ENCODE data around the gene RHOBTB3.
A peak's percentile ranks its signal among the peaks of the same experiment; 100 is the strongest.
"Not testable (repeated sequence)": the region's sequence is repeated elsewhere in the genome, so short reads cannot be mapped to it uniquely, and the experiment has no call there.

Gene RHOBTB3

DNA sequence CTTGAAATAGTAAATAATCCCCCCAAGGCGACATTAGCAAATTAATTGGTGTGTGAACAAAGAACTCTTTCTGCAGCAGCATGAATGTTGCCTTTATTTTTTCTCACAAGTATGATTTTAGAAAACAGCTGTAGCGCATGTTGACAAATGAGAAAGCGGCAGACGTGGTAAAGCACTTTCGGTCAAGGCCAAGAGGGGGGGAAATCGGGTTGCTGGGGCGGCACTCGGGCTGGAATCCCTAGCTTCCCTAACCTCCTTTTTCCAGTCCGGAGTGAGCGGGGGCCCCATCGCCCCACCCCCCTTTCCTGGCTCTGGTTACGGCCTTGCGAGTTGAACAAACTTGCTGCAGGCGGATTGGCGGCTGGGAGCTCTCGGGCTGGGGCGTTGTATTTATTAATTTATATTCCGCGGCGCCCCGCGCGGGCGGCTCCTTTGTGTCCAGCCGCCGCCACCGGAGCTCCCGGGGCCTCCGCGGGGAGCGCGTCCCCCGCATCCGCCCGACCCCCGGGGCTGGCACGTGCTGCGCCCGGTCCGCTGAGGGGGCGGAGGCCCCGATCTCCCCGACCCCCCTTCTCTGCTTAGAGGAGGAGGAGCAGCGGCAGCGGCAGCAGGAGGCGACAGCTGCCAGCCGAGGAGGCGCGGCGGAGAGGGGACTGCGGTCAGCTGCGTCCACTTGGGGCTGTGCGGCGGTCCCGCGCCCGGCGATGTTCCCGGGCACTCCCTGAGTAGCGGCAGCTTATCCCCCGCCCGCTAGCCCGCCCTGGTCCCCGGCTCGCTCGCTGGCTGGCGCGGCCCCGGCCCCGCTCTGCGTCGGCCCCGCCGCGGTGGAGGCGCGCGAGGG, at the start of gene RHOBTB3:
TSS of gene RHOBTB3 (plus strand) at position 607 of the 841 bp plus-strand sequence. CDS start 347 bp downstream, outside the sequence.
- H3K4me1 ChIP-seq (ENCODE audit: control insufficient read depth, insufficient read depth, low read length): peaks cover 23% of the 10 kb centered on the region
- H3K27me3 ChIP-seq (ENCODE audit: control insufficient read depth, insufficient read depth, low read length): no peaks in the 10 kb centered on the region
- peak within 1 kb of the TSS; percentile 94 for H3K4me3 ChIP-seq (ENCODE audit: low read length)
- no peaks in the 10 kb centered on the region for H3K36me3 ChIP-seq (ENCODE audit: control insufficient read depth, insufficient read depth, low read length)
- H3K27ac ChIP-seq (ENCODE audit: low read depth, low read length): peak within 1 kb of the TSS; percentile 96
- peak within 1 kb of the TSS; percentile 83 for H3K9ac ChIP-seq (ENCODE audit: low read length)

DNA sequence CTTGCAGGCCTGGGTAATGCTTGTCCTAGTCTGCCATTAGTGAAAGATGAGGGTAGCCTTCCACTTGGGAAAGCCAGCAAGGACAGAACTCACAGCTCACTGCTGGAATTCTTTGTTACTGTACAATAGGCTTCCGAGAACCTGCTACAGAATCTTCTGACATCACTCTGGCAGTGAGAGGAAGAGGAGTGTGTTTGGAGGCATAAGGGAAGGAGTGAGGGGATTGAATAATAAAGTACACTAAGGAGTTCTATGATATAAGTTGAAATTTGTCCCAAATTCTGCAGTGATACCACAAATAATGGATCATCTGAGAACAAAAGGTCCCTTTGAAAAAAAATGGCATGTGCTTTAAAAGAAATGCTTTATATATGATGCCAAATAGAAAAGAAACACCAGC, 48.2 kb upstream of the RHOBTB3 start, which contains the start of gene SPATA9:
TSS of gene SPATA9 (minus strand) at position 101 of the 400 bp plus-strand sequence. CDS start 137 bp downstream, outside the sequence.
- Histone ChIP-seq H3K4me1 (ENCODE audit: control insufficient read depth, insufficient read depth, low read length) (no peaks in the 10 kb centered on the region), H3K27ac (ENCODE audit: low read depth, low read length) (no peak within 1 kb of the TSS), H3K36me3 (ENCODE audit: control insufficient read depth, insufficient read depth, low read length) (no peaks in the 10 kb centered on the region), H3K9ac (ENCODE audit: low read length) (no peak within 1 kb of the TSS), H3K27me3 (ENCODE audit: control insufficient read depth, insufficient read depth, low read length) (no peaks in the 10 kb centered on the region), H3K4me3 (ENCODE audit: low read length) (no peak within 1 kb of the TSS)

DNA sequence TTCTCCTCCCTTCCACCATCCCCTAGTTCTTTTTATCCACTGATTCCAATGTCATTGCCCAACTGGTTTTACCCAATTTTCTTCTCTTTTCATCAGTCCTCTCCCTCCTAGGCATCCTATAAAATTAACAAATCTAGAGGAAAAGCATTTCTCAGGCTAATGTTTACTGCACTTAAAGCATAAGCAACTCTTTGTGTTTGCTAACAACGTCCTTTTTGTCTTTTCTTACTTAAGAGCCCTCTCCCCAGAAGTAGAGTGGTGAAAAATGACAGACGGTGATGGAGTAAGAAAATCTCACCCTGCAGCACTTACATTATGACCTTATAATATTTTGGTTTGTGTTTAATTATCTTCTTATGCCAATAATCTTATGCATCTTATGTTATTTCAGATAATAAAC, 46.8 kb upstream of the RHOBTB3 start:
- Histone ChIP-seq H3K9ac (ENCODE audit: low read length) (no peak overlapping the region), H3K36me3 (ENCODE audit: control insufficient read depth, insufficient read depth, low read length) (no peaks in the 10 kb centered on the region), H3K4me1 (ENCODE audit: control insufficient read depth, insufficient read depth, low read length) (no peaks in the 10 kb centered on the region), H3K4me3 (ENCODE audit: low read length) (no peak overlapping the region), H3K27ac (ENCODE audit: low read depth, low read length) (no peak overlapping the region), H3K27me3 (ENCODE audit: control insufficient read depth, insufficient read depth, low read length) (no peaks in the 10 kb centered on the region)

GRCh38 chr5:95686651-95687050, 44.5 kb upstream of the RHOBTB3 start:
- H3K4me3 ChIP-seq (ENCODE audit: low read length): no peak overlapping the region
- H3K27ac ChIP-seq (ENCODE audit: low read depth, low read length): no peak overlapping the region
- no peaks in the 10 kb centered on the region for H3K4me1 ChIP-seq (ENCODE audit: control insufficient read depth, insufficient read depth, low read length)
- H3K36me3 ChIP-seq (ENCODE audit: control insufficient read depth, insufficient read depth, low read length): no peaks in the 10 kb centered on the region
- H3K27me3 ChIP-seq (ENCODE audit: control insufficient read depth, insufficient read depth, low read length): no peaks in the 10 kb centered on the region
- no peak overlapping the region for H3K9ac ChIP-seq (ENCODE audit: low read length)

- Histone ChIP-seq H3K36me3 (ENCODE audit: control insufficient read depth, insufficient read depth, low read length) (no peaks in the 10 kb centered on the region), H3K27me3 (ENCODE audit: control insufficient read depth, insufficient read depth, low read length) (no peaks in the 10 kb centered on the region), H3K4me1 (ENCODE audit: control insufficient read depth, insufficient read depth, low read length) (no peaks in the 10 kb centered on the region), H3K27ac (ENCODE audit: low read depth, low read length) (no peak overlapping the region), H3K4me3 (ENCODE audit: low read length) (no peak overlapping the region), H3K9ac (ENCODE audit: low read length) (no peak overlapping the region)
These were observed 41.5 kb upstream of the RHOBTB3 start for GRCh38 chr5:95689680-95690079.

- H3K36me3 ChIP-seq (ENCODE audit: control insufficient read depth, insufficient read depth, low read length): no peaks in the 10 kb centered on the region
- H3K27me3 ChIP-seq (ENCODE audit: control insufficient read depth, insufficient read depth, low read length): no peaks in the 10 kb centered on the region
- H3K27ac ChIP-seq (ENCODE audit: low read depth, low read length): no peak overlapping the region
- no peak overlapping the region for H3K4me3 ChIP-seq (ENCODE audit: low read length)
- no peak overlapping the region for H3K9ac ChIP-seq (ENCODE audit: low read length)
- H3K4me1 ChIP-seq (ENCODE audit: control insufficient read depth, insufficient read depth, low read length): no peaks in the 10 kb centered on the region
These were observed 40.8 kb upstream of the RHOBTB3 start for GRCh38 chr5:95690333-95690732.

DNA sequence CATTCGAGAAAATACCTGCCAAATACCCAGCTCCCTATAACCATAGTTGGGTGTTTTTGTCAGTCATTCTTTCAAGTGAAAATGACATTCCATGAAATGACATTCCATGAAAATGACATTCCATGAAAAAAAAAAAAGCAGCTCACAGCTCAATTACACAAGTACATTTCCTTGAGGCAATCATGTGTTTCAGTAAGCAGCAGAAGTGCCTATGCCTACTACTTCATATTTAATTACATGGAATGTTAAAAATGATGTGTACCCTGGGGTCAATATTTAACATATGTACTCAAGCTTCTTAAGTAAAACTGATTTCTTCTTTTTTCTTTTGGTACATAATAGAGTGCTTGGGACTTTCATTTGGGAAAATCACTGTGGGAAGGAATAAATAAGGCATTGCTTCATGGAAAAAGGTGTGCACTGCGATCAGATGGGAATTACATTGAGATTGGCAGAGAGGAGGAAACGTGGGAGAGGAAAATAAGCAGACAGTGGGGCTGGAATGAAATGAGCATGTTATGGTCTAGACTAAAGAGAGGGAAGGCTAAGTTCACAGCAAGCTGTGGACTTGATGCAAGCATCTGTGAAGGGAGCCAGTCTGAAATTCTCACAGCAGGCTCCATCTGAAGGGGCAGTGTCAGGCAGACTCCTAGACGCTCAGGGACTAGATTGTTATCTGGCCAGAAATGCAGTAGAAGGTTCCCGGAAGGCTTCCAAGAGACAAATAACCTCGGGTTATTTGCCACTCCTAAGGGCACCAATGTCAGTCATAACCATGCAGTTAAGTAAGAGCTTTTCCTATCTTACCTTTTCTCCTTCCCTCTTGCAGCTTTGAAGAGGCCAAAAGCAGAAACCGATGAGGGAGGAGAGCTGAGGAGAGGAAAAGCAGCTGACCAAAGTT, 33.1 kb upstream of the RHOBTB3 start:
- Histone ChIP-seq H3K27ac (ENCODE audit: low read depth, low read length) (no peak overlapping the region), H3K9ac (ENCODE audit: low read length) (no peak overlapping the region), H3K4me3 (ENCODE audit: low read length) (no peak overlapping the region), H3K36me3 (ENCODE audit: control insufficient read depth, insufficient read depth, low read length) (no peaks in the 10 kb centered on the region), H3K4me1 (ENCODE audit: control insufficient read depth, insufficient read depth, low read length) (no peaks in the 10 kb centered on the region), H3K27me3 (ENCODE audit: control insufficient read depth, insufficient read depth, low read length) (no peaks in the 10 kb centered on the region)

DNA sequence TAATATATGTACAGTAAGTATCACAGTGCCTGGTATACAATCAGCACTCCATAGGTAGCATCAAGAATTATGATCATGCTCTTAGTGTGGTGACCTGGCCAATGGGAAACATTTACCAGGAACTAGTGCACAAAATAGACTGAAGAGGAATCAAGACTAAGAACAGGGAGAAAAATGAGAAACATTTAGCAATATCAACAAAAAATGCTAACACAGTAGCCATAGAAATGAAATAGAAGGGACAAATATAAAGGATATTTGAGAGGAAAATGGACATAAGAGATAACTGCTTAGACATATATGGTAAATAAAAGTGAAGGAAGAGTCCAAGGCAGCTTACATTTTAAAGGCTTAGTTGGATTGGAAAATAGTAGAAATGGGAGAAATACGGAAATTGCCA, 31.8 kb upstream of the RHOBTB3 start:
- Histone ChIP-seq H3K4me1 (ENCODE audit: control insufficient read depth, insufficient read depth, low read length) (no peaks in the 10 kb centered on the region), H3K4me3 (ENCODE audit: low read length) (no peak overlapping the region), H3K36me3 (ENCODE audit: control insufficient read depth, insufficient read depth, low read length) (no peaks in the 10 kb centered on the region), H3K27me3 (ENCODE audit: control insufficient read depth, insufficient read depth, low read length) (no peaks in the 10 kb centered on the region), H3K27ac (ENCODE audit: low read depth, low read length) (no peak overlapping the region), H3K9ac (ENCODE audit: low read length) (no peak overlapping the region)

DNA sequence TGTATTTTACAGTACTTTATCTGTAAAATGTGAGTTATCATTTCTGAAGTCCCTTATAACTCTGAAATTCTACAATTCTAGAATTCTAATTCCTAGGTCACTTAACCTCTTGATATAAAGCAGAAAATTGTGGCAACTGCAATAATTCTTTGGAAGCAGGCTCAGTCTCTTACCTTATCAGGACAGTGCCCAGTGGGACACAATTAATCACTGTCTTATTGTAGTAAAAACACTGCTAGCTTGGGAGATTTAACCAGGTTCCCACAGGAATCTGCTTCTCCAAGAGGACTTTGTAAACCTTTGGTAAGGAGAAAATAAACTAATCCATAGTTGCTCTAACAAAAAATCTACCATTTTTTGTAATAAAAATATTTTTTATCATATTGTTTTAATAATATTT, 30.1 kb upstream of the RHOBTB3 start:
- H3K27ac ChIP-seq (ENCODE audit: low read depth, low read length): no peak overlapping the region
- no peaks in the 10 kb centered on the region for H3K36me3 ChIP-seq (ENCODE audit: control insufficient read depth, insufficient read depth, low read length)
- H3K4me1 ChIP-seq (ENCODE audit: control insufficient read depth, insufficient read depth, low read length): no peaks in the 10 kb centered on the region
- no peak overlapping the region for H3K4me3 ChIP-seq (ENCODE audit: low read length)
- no peaks in the 10 kb centered on the region for H3K27me3 ChIP-seq (ENCODE audit: control insufficient read depth, insufficient read depth, low read length)
- no peak overlapping the region for H3K9ac ChIP-seq (ENCODE audit: low read length)

DNA sequence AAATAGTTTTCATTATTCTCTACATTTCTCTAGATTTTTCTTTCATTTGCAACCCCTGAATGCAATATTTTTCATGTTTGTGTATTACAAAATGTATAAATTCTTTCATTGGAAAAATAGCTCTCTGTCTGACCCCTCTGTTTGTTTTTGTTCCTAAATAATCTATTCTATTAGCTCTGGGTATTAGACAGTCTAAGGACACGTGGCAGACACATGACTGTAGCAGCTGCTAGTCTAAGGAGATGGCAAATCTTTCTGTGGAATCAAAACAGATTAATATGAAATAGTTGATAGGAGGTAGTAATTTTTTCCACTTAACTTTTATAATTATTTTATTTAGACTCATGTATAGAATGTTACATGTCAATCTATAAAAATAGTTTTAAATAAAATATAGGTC, 27.0 kb upstream of the RHOBTB3 start:
- H3K27me3 ChIP-seq (ENCODE audit: control insufficient read depth, insufficient read depth, low read length): no peaks in the 10 kb centered on the region
- no peaks in the 10 kb centered on the region for H3K4me1 ChIP-seq (ENCODE audit: control insufficient read depth, insufficient read depth, low read length)
- H3K27ac ChIP-seq (ENCODE audit: low read depth, low read length): no peak overlapping the region
- no peaks in the 10 kb centered on the region for H3K36me3 ChIP-seq (ENCODE audit: control insufficient read depth, insufficient read depth, low read length)
- no peak overlapping the region for H3K9ac ChIP-seq (ENCODE audit: low read length)
- H3K4me3 ChIP-seq (ENCODE audit: low read length): no peak overlapping the region

GRCh38 chr5:95706196-95706595, 24.9 kb upstream of the RHOBTB3 start:
- H3K36me3 ChIP-seq (ENCODE audit: control insufficient read depth, insufficient read depth, low read length); H3K4me1 ChIP-seq (ENCODE audit: control insufficient read depth, insufficient read depth, low read length); H3K9ac ChIP-seq (ENCODE audit: low read length); H3K27me3 ChIP-seq (ENCODE audit: control insufficient read depth, insufficient read depth, low read length); H3K4me3 ChIP-seq (ENCODE audit: low read length); H3K27ac ChIP-seq (ENCODE audit: low read depth, low read length): not testable (repeated sequence)

DNA sequence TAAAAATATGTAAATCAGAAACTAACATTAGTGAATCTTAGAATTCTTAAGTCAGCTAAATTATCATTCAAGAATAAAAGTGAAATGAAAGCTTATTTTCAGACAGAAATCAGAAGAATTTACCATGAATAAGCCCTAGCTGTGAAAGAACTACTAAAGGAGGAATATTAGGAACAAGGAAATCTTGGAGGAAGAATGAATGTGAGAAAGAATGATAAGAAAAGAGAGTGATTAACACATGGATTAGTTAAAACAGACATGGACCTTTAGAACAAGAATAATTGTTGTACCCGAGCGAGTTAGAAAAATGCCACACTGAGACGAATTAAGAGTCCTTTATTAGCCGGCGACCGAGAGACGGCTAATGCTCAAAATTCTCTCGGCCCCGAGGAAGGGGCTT, 24.1 kb upstream of the RHOBTB3 start:
- no peak overlapping the region for H3K4me3 ChIP-seq (ENCODE audit: low read length)
- no peaks in the 10 kb centered on the region for H3K36me3 ChIP-seq (ENCODE audit: control insufficient read depth, insufficient read depth, low read length)
- no peaks in the 10 kb centered on the region for H3K27me3 ChIP-seq (ENCODE audit: control insufficient read depth, insufficient read depth, low read length)
- H3K27ac ChIP-seq (ENCODE audit: low read depth, low read length): no peak overlapping the region
- H3K9ac ChIP-seq (ENCODE audit: low read length): no peak overlapping the region
- peaks cover 7% of the 10 kb centered on the region for H3K4me1 ChIP-seq (ENCODE audit: control insufficient read depth, insufficient read depth, low read length)

Measured in rectal smooth muscle tissue (tissue), 1 donor.